NCI-H446 treated with DMSO at 0.1 percent for 48 hours (cell line): Measurements from ENCODE around the gene ZBTB16.

Experiments used
- DNase-seq: peaks from one replicate; lab custom pipeline; 2025; lab: John Stamatoyannopoulos, UW

ZBTB16 gene

DNA sequence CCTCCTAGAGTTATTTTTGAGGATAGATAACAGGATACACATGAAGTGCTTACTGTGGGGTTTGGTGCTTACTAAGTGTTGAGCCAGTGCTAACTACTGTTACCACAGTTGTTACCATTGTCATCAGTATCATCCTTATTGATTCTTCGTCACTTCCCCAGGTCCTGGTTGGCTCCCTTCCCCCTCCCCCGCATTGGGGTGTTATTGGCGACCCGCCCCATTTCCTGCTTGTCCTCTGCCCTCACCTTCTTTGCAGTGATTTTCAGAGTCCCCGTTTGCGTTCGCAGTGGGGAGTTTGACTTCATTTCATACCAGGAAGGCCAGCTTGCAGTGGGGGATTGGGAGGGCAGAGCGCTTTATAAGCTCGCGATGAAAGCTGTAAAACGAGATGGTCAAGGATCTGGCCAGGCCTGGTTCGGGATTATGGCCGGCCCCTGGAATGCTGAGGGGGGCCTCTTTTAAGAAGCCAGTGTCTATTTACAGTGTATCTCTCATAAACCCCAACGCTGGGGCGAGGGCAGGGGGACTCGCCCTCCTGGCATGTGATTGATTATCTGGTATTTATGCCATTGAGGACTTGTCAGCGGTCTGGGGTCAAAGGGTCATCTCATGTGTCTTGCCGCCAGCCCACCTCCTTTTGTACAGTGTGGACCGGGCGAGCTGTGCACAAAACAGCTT lies 152.1 kb downstream of the ZBTB16 start:
- no peak for DNase-seq

DNA sequence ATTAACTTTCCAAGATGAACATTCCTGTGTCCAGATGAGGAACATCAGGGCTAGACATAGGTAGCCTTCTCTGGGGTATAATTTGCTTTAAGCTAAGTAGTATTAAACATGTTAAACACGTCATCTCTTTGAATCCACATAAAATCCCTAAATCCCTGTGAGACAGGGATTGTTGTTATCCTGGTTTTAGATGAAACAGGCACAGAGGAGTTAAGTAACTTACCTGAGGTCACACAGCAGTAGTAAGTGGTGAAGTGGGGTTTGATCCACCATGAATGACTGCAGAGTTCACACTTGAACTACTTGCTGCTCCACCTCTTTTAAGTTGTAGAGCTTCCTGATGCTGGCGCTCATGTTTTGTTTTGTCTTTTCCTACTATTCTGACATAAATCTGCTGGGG lies 154.1 kb downstream of the ZBTB16 start:
- DNase-seq = no peak

DNA sequence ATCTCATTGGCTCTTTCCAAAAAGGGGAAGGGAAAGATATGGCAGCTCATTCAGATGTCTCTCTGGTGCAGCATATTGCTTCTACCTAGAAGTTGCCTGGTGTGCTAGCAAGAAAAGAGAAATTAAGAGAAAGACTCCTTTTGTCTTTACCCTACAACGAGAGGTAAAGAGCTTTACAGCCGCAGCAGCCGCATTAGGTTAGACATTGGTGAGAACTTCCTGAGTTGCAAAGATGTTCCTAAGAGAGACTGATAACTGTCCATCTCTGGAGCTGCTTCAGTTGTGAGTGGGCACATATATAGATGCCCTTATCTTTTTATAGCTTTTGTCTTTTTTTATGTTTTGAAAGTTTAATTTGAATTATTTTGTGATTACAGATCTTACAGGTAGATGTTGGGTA lies 155.9 kb downstream of the ZBTB16 start:
- DNase-seq = no peak

GRCh38 chr11:114215871-114216795 lies 156.6 kb downstream of the ZBTB16 start:
- no peak for DNase-seq

GRCh38 chr11:114216796-114217180 lies 157.3 kb downstream of the ZBTB16 start:
- no peak for DNase-seq

DNA sequence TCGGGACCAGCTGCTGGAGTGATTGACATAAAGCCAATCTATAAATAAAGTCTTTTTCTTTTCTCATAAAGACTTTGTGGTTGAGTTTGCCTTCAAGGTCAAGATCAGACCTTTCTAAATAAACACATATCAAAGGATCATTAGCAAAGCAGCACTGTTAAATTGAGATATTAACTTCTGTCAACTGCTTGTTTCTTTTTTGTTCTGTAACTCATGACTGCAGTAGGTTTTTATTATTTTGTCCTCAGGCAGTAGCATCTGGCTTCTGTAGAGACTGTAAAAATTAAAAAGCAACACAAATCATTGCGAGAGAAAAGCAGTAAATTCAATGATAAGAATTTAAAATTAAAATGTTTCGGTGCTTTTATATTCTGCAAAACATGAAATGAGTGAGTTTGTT lies 159.0 kb downstream of the ZBTB16 start:
- DNase-seq = no peak

DNA sequence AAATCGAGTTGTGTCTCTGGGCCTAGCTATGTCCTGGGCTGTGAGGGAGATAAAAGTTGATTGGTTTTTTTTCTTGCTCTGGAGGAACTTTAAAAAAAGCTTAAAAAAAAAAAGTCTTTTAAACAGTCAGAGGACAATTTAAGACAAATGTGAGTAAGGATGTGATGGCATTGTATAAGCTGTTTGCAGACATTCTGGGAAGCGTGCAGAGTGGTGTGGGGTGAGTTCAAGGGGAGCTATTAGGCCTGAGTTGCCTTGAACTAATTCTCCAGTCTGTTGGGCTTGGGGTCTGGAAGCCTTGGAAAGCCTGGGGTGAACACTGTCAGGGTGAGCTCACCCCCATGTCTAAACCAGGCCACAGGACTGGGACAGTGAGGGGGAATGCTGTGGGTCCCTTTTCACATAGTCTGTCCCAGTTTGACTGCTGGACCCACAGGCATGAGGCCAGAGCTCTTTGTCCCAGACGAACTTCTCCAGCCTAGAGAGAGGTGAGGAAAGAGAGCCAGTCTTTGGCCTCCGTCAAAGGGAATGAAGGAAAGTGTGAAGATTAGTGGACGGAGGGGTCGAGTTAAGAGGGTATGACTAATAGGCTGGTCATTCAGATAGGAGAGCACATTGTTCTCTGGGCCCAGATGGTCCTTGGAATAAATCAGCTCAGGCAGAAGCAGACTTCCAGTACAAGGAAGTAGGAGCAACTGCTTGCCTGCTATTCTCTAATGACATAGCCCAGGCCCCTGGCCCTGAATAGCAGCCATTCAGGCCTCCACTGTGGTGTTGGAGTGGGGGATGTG lies 160.2 kb downstream of the ZBTB16 start:
- DNase-seq = no peak

DNA sequence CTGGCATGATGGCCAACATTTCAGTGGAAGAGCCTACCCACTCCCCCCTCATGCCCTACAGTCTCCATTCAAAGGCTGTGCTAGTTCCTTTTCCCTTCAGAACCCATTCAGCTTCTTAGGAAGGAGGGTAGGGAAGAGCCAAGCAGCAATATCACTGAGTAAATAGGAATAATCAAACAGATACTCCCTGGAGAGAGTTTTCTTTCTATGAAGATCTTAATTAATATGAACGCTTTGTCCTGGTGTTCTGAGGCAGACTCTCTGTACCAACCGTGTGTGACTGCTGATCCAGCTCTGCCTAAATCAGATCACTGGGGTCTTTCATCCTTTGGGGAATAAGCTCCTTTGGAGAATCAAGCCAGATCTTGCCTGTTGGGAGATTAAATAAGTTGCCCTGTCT lies 161.5 kb downstream of the ZBTB16 start:
- no peak for DNase-seq

DNA sequence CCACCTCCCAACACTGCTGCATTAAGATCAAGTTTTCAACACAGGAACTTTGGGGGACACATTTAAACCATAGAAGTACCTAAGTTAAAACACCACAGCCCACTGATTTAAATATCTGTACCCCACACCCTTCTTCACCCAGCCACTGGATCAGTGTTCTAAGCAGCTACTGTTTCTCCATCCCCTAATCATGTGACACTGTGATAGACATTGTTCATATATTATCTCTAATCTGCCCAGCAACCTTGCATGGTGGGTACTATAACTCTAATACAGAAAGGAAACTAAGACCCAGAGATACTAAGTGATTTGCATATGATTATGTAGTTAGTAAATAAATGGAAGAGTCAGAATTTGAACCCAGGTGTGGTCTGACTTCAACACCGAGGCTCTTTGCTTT lies 166.2 kb downstream of the ZBTB16 start:
- no peak for DNase-seq

GRCh38 chr11:114226356-114226755 lies 166.8 kb downstream of the ZBTB16 start:
- DNase-seq = no peak

DNA sequence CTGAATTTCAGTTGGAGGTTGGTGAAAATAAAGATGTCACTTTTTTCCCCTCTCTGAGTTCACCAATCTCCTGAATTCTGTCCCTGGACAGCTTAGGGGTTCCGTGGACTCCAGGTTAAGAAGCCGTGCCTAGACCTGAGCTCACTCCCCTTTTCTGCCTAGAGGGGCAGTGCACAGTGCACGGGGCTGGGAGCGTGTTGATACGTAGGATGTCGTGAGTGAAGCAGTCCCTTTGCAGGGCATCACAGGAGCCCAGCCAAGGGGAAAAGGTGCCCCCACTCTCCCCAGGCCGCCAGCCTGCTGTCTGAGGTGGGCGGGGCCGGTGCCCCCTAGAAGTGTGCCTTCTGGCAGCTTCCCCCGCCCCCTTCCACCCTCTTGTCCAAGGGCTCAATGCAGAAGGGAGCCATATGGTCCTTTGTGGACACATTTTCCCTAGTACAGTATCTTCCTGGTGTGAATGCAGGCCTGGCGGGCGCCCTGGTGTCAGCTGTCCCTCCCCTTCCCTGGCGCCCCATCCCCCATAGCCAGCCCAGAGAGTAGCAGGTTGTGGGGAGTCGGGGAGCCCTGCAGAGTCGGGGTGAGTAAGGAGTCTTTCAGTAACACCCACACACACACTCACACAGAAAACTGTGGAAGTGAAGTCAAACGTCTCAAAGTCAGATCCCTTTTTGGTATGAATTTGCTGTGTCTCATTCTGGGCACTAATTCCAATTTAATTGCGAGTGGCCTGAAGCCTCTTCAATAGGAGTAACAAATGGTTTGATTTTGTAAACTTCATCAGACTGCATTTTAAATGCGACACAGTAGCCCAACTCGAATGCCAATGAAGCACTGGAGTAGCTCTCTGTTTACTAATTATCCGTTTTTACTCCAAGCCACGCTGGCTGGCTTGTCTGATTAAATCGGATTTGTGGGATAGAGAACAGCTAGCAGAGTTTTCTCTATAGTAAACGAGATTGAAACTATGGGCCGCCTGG lies 169.2 kb downstream of the ZBTB16 start:
- DNase-seq = no peak

- no peak for DNase-seq
Observed at GRCh38 chr11:114230031-114230704, 170.7 kb downstream of the ZBTB16 start.

- DNase-seq = no peak
Observed at GRCh38 chr11:114232400-114233059, 173.0 kb downstream of the ZBTB16 start.

DNA sequence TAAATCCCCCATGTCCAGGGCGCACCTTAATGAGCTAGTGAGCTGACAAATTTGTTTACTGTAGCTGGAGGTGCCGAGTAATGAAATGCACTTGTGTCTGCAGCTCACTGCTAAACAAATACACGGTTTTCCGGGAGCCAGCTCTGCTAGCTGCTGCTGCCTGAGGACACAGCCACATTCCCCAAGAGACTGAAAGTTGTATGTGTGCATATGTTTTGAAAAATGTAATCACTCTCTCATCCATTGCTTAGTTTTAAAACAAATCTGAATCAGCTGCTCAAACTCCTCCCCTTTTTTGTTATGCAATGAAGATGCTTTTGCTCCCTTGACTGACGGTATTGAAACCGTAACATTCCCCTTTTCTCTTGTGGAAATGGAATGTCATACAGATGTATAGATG lies 174.2 kb downstream of the ZBTB16 start:
- no peak for DNase-seq

- DNase-seq = no peak
Observed at GRCh38 chr11:114236829-114237228, 177.3 kb downstream of the ZBTB16 start.

DNA sequence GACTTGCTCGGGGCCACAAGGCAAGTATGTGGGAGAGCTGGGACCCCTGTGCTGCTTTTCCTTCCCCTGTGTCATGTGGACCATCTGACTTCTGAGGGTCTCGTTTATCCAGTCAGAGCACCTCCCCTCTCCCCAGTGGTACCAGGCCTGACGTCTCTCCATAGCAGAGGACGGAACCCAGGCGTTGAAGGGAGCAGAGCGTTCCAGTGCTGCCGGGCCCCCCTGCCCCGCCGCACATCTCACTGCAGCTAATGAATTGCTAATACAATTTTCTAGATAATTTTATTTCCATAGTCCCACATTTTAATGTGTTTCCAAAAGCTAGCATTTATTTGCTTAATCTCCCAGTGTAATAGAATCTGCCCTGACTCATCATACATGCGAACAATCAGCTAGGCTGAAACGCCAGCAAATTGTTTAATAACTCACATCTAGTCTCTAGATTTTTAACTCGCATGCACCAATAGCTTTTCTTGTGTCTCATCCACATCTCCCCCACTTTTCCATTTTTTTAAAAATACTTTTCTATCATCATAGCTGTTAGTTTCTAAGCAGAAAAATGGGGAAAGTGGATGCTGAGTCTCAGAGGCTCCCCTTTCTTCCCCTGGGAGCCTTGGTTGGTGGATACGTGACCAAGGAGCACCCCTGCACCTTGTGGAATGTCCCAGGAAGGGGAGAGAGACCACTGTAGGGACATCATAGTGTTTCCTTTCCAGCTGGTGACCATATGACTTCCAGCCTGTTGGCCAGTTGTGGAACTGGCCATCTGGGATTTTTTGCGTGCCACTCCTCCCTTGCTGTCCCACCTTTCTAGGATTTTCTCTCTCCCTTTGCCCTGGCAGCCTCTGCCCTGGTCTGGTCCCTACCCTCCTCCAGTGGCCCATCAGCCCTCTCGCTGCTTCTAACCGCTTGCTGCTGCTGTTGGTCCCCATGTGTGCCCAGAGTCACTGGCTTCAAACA lies 178.1 kb downstream of the ZBTB16 start:
- DNase-seq = no peak

- no peak for DNase-seq
Observed at GRCh38 chr11:114239753-114240161, 180.2 kb downstream of the ZBTB16 start.

GRCh38 chr11:114242032-114242431 lies 182.5 kb downstream of the ZBTB16 start:
- no peak for DNase-seq
